ENCODE measurements around the gene AP3B1. TPM values are rescaled to one million over a fixed set of nuclear protein-coding genes. Genes with fewer than 3 reads are reported as not detected.

The AP3B1 gene
- polyA plus RNA-seq, 1 of the 3 experiments (the other 2 are of a cell fraction) = 18.0 TPM

DNA sequence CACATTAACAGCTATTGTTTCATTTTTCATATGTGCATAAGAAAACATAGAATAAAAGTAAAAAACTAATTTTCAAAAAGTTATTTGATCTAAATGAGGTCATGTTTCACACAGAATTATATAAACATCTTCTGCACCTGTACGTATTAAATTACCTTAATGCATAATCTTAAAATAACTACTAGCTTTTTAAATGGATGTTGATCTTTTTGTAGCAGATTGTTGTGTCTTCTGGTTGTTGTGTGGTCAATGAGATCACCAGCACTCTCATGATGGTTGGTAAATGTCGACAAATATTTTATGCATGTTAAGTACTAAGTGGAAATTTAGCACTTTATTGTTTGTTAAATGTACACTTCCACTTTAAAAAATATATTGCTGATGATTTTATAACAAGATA, 162.0 kb downstream of the AP3B1 start:
- no peaks in the 10 kb centered on the region for H3K79me2 ChIP-seq (ENCODE audit: insufficient read depth)
- POLR2A ChIA-PET = no interaction called here
- CTCF ChIA-PET = interaction anchor here (1.3 kb wide), 1 partner anchor 123 kb away, joined by 4 read pairs; no protein-coding TSS in a partner anchor

DNA sequence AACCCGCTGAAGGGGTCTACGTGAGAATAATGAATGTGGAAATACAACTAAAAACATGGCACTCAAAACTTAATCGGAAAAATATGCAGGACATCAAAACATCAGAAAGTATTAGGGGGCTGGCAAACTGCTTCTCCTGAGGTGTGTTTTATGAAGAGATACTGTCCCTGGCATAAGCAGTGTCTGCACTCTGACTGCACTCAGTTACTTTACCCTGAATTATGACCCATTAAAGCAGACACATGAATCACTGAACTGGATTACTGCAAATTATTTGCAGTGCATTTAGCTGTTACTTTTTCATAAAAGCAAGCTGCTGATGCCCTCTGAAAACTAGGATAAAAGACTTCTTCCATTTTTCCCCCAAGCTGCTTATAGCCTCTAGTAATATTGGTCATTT, 164.9 kb downstream of the AP3B1 start:
- no peak overlapping the region for H3K4me3 ChIP-seq (ENCODE audit: low read depth in 2 of 2, low read length in 1 of 2)
- H2AFZ ChIP-seq (ENCODE audit: low read depth) = no peak overlapping the region
- H3K9me2 ChIP-seq = no peaks in the 10 kb centered on the region
- no peaks in the 10 kb centered on the region for H3K79me2 ChIP-seq (ENCODE audit: insufficient read depth)
- peaks cover 9 to 43% of the 10 kb centered on the region in 2 experiments for H3K36me3 ChIP-seq (replicated peaks in 1 of 2; ENCODE audit: control insufficient read depth in 1 of 2, insufficient read depth in 2 of 2, low read length in 1 of 2)
- ChIA-PET POLR2A (no interaction called here), CTCF (interaction anchor here (0.8 kb wide), 1 partner anchor 680 kb away, joined by 3 read pairs; no protein-coding TSS in a partner anchor)
- TF ChIP-seq RAD21 (IDR thresholded peaks at IDR 0.05; ENCODE audit: low read length) = no peak; the same call in 1 of the 2 replicates
- peak; percentile 41; the same call in 1 of the 2 replicates for TF ChIP-seq RCOR1 (IDR thresholded peaks at IDR 0.05; ENCODE audit: low read length)
- TF ChIP-seq CHD2 (IDR thresholded peaks at IDR 0.05; ENCODE audit: low read length, partially characterized antibody) = peak; percentile 13
- TF ChIP-seq EP300 (IDR thresholded peaks at IDR 0.05; ENCODE audit: borderline replicate concordance in 1 of 2, low read depth in 1 of 2, low read length in 1 of 2) = peak in 1 of 2 experiments; percentile 80; a peak in 2 of 4 replicates
- peak; percentile 23; the same call in 1 of the 2 replicates for TF ChIP-seq GATA2 (CRISPR knock-in tag; IDR thresholded peaks at IDR 0.05)
- 0 out of 2 replicates have a peak, but pooled peaks have one; percentile 35 for TF ChIP-seq MXI1 (IDR thresholded peaks at IDR 0.05; ENCODE audit: low read depth, low read length)
- TF ChIP-seq TCF12 (IDR thresholded peaks at IDR 0.05) = no peak
- H4K20me1 ChIP-seq (ENCODE audit: insufficient read depth) = no peaks in the 10 kb centered on the region
- H3K9me3 ChIP-seq = no peaks in the 10 kb centered on the region
- H3K4me1 ChIP-seq (ENCODE audit: control insufficient read depth in 1 of 2, insufficient read depth in 2 of 2, low read depth in 1 of 2, low read length in 1 of 2) = peaks cover 0 to 11% of the 10 kb centered on the region in 2 experiments; a peak in 2 of 4 replicates
- H3K4me2 ChIP-seq = no peak overlapping the region
- peak overlapping the region in 1 of 2 experiments; percentile 91; a peak in 2 of 4 replicates for H3K27ac ChIP-seq (ENCODE audit: low read depth in 2 of 2, low read length in 1 of 2)
- 67% methylated on average over 3 of the region's 3 CpGs for WGBS (ENCODE audit: low lambda C conversion rate)
- no peaks in the 10 kb centered on the region for H3K27me3 ChIP-seq (ENCODE audit: insufficient read depth)
- H3K9ac ChIP-seq = no peak overlapping the region
- DNase-seq = peak; percentile 49
- H3F3A ChIP-seq (replicated peaks; ENCODE audit: insufficient read depth) = peaks cover 19% of the 10 kb centered on the region

More for the DNA sequence above, 162.0 kb downstream of the AP3B1 start:
- no peak for TF ChIP-seq FOXM1 (IDR thresholded peaks at IDR 0.05; ENCODE audit: low read depth)
- no peak for TF ChIP-seq ELF1 (IDR thresholded peaks at IDR 0.05)
- TF ChIP-seq POLR2AphosphoS5 (IDR thresholded peaks at IDR 0.05; ENCODE audit: low read depth, low read length) = no peak
- no peak for TF ChIP-seq TAF1 (IDR thresholded peaks at IDR 0.05; ENCODE audit: borderline replicate concordance, low read depth, low read length)
- no peaks in the 10 kb centered on the region for H3K9me2 ChIP-seq
- H3K9me3 ChIP-seq = no peaks in the 10 kb centered on the region
- H3K4me3 ChIP-seq (ENCODE audit: low read depth in 2 of 2, low read length in 1 of 2) = no peak overlapping the region
- no peak overlapping the region for H3K9ac ChIP-seq
- H4K20me1 ChIP-seq (ENCODE audit: insufficient read depth) = no peaks in the 10 kb centered on the region
- 96% methylated on average over 2 of the region's 2 CpGs for WGBS (ENCODE audit: low lambda C conversion rate)
- H3K27ac ChIP-seq (ENCODE audit: low read depth in 2 of 2, low read length in 1 of 2) = no peak overlapping the region; a peak in 1 of 4 replicates
- peaks cover 0 to 11% of the 10 kb centered on the region in 2 experiments; a peak in 2 of 4 replicates for H3K4me1 ChIP-seq (ENCODE audit: control insufficient read depth in 1 of 2, insufficient read depth in 2 of 2, low read depth in 1 of 2, low read length in 1 of 2)
- H2AFZ ChIP-seq (ENCODE audit: low read depth) = no peak overlapping the region
- H3K4me2 ChIP-seq = no peak overlapping the region
- H3K27me3 ChIP-seq (ENCODE audit: insufficient read depth) = no peaks in the 10 kb centered on the region
- H3F3A ChIP-seq (replicated peaks; ENCODE audit: insufficient read depth) = peaks cover 8% of the 10 kb centered on the region
- peaks cover 11 to 47% of the 10 kb centered on the region in 2 experiments for H3K36me3 ChIP-seq (replicated peaks in 1 of 2; ENCODE audit: control insufficient read depth in 1 of 2, insufficient read depth in 2 of 2, low read length in 1 of 2)
- no peak for DNase-seq

DNA sequence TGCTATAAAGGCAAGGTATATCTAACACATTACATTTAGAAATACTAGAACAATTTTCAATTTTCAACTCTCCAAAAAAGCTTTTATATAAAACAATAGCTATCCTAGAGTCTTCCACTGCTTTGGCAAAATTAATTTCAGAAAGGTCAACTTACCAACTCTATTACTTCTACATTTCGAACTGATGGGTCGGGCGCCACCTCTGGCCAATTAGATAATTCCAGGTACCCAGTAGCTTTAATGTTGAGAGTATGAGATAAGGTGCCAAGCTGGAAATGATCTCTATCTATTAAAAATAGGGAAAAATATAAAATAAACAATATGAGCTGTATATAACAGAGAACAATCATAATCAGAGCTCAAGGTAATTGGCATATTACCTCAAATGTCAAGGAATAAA, 166.6 kb downstream of the AP3B1 start:
- Histone ChIP-seq H3K9me3 (no peaks in the 10 kb centered on the region), H3K9ac (no peak overlapping the region), H3K79me2 (ENCODE audit: insufficient read depth) (peaks cover 2% of the 10 kb centered on the region; the same call in 1 of the 2 replicates), H3K4me2 (no peak overlapping the region), H3K4me3 (ENCODE audit: low read depth in 2 of 2, low read length in 1 of 2) (no peak overlapping the region; a peak in 1 of 4 replicates), H3K27ac (ENCODE audit: low read depth in 2 of 2, low read length in 1 of 2) (no peak overlapping the region), H3K36me3 (replicated peaks in 1 of 2; ENCODE audit: control insufficient read depth in 1 of 2, insufficient read depth in 2 of 2, low read length in 1 of 2) (peaks cover 9 to 41% of the 10 kb centered on the region in 2 experiments), H3F3A (replicated peaks; ENCODE audit: insufficient read depth) (peaks cover 19% of the 10 kb centered on the region), H4K20me1 (ENCODE audit: insufficient read depth) (no peaks in the 10 kb centered on the region), H2AFZ (ENCODE audit: low read depth) (no peak overlapping the region), H3K4me1 (ENCODE audit: control insufficient read depth in 1 of 2, insufficient read depth in 2 of 2, low read depth in 1 of 2, low read length in 1 of 2) (peaks cover 0 to 7% of the 10 kb centered on the region in 2 experiments; a peak in 2 of 4 replicates), H3K9me2 (no peaks in the 10 kb centered on the region), H3K27me3 (ENCODE audit: insufficient read depth) (no peaks in the 10 kb centered on the region)
- no peak for DNase-seq
- no peak for TF ChIP-seq SIN3A (IDR thresholded peaks at IDR 0.05; ENCODE audit: borderline replicate concordance, low read depth, low read length)
- TF ChIP-seq JUND (IDR thresholded peaks at IDR 0.05) = no peak
- TF ChIP-seq, protein P1, sequence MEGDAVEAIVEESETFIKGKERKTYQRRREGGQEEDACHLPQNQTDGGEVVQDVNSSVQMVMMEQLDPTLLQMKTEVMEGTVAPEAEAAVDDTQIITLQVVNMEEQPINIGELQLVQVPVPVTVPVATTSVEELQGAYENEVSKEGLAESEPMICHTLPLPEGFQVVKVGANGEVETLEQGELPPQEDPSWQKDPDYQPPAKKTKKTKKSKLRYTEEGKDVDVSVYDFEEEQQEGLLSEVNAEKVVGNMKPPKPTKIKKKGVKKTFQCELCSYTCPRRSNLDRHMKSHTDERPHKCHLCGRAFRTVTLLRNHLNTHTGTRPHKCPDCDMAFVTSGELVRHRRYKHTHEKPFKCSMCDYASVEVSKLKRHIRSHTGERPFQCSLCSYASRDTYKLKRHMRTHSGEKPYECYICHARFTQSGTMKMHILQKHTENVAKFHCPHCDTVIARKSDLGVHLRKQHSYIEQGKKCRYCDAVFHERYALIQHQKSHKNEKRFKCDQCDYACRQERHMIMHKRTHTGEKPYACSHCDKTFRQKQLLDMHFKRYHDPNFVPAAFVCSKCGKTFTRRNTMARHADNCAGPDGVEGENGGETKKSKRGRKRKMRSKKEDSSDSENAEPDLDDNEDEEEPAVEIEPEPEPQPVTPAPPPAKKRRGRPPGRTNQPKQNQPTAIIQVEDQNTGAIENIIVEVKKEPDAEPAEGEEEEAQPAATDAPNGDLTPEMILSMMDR (IDR thresholded peaks at IDR 0.05) = peak; percentile 44
- no peak for TF ChIP-seq RFX5 (IDR thresholded peaks at IDR 0.05; ENCODE audit: low read length)
- ChIA-PET CTCF (interaction anchor here (0.9 to 1.4 kb wide), 4 partner anchors 11 to 21 kb away, joined by 3 to 4 read pairs (median 4); no protein-coding TSS in a partner anchor), POLR2A (no interaction called here)
- WGBS (ENCODE audit: low lambda C conversion rate) = 76% methylated on average over 3 of the region's 3 CpGs
